GM12872 (cell line): Measurements from ENCODE around the gene TGFA.

Experiments used
- TF ChIP-seq, protein P1 (sequence below): IDR thresholded peaks from 3 replicates; pipeline ENCODE4 v1.5.1; 2011; ENCODE audit warnings: low read depth, mild to moderate bottlenecking, low read length, moderate library complexity; ENCODE audit not compliant: insufficient read depth

Gene TGFA

DNA sequence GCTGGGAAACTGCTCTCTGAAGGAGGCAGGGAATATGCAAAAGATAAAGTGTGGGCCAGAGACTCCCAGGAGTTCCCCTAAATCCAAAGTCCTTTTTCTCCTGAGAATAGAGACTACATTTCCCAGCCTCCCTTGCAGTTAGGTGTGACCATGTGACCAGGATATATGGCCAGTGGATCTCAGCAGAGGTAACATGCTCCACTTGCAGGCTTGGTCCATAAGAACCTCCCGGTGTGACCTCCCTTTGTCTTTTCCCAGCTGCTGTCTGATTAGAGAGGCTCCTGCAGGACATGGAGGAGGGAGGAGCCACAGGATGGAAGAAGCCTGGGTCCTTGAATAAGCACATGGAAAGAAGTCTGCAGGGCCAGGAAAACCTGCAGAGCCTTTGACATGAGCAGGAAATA is 76.2 kb downstream of the TGFA start:
- TF ChIP-seq, protein P1, sequence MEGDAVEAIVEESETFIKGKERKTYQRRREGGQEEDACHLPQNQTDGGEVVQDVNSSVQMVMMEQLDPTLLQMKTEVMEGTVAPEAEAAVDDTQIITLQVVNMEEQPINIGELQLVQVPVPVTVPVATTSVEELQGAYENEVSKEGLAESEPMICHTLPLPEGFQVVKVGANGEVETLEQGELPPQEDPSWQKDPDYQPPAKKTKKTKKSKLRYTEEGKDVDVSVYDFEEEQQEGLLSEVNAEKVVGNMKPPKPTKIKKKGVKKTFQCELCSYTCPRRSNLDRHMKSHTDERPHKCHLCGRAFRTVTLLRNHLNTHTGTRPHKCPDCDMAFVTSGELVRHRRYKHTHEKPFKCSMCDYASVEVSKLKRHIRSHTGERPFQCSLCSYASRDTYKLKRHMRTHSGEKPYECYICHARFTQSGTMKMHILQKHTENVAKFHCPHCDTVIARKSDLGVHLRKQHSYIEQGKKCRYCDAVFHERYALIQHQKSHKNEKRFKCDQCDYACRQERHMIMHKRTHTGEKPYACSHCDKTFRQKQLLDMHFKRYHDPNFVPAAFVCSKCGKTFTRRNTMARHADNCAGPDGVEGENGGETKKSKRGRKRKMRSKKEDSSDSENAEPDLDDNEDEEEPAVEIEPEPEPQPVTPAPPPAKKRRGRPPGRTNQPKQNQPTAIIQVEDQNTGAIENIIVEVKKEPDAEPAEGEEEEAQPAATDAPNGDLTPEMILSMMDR, result no peak

DNA sequence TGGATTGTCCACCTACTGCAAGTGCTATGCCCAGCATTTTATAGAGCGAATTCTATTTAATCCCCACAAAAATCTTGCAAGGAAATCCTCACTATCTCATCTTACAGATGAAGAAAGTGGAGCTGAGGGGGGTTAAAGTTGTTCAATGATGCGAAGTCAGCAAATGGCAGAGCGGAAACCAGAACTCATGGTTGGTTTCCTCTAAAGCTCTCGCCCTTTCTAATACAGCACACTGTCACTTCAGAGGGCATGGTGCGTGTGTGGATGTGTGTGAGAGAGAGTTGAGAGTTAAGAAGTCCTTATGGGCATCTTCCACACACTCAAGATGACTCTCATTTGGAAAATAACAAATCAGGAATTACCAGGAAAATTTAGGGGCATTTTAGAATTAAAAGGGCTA is 78.4 kb downstream of the TGFA start:
- TF ChIP-seq, protein P1, result no peak

DNA sequence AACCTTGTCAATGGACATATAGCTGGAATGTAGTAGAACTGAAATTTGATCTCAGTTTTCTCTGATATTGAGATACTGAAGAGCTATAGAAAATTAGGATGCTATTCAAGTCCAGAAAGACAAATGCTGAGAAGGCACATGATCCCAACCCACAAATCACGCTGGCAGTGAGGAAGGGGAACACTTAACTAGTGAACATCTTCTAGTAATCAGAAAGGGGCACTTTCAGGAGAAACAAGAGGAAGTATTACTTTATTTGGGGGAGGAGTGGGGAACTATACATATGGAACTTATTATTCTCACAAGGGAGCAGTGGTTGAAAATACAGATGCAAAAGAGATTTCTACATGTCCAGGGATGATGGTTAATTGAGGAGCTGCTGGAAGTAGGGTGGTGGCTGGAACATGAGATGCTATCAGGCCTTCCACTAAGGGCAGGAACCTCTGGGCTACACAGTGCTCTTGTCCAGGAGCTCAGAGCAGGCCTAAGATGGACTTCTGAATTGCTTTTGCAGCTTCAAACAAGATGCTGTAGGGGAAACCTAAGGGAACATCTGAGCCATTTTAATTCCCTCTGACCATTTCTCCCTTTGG is 79.3 kb downstream of the TGFA start:
- TF ChIP-seq, protein P1, result no peak

DNA sequence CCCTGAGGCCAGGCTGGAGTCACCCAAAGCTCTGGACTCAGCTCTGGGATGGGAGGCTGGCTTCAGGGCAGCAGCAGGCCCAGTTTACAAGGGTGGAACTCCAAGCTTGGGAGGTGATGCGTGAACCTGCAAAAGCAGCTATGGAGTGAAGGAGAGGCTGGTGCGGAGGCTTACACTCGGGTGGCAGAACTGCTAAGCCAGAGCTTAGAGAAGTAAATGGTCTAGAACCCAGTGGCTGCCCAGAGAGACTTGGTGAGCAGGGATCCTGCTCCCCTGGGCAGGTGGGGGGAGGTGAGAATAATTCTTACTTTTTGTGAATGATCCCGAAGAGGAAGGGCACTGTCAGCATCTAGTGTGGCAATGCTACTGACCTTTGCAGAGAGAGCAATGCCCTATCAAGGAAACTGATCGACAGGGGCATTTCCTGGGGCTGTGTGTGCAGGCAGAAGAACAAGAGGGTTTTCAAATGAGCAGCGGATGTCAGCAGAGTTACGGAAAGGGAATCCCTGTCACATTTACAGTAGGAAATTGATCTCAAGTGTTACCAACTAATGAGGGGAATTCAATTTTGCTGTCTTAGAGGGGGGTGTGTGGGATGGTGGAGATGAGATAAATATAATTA is 80.4 kb downstream of the TGFA start:
- TF ChIP-seq, protein P1, result no peak

DNA sequence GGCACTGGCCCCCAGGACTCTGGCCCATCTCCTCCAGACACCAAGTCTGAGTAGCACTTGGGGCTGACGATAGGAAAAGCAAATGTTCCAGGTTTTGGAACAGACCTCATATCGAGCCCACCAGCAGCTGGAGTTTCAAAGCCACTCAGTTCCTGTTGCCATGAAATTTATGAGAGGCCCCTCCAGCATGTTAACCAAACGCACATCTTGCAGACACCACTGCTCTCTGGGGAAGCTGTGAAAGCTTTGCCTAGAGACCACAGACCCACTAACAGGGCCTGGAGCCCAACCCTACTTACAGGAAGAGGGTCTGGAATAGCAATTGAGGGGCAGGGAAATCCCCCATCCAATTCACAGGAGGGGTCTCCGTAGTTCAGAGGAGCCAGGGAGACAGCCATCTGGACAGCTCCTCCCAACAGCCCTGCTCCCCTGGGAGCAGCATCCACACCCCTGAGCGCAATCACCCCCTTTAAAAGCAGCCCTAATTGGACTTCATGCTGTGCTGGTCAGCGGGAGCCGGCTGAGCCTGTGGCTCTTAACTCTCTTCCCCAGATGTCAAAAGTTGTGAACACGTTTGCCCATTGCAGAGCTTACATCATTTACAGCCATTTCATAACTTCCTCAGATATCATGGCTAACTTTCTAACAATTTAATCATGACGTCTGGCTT is 81.3 kb downstream of the TGFA start:
- TF ChIP-seq, protein P1, result no peak

DNA sequence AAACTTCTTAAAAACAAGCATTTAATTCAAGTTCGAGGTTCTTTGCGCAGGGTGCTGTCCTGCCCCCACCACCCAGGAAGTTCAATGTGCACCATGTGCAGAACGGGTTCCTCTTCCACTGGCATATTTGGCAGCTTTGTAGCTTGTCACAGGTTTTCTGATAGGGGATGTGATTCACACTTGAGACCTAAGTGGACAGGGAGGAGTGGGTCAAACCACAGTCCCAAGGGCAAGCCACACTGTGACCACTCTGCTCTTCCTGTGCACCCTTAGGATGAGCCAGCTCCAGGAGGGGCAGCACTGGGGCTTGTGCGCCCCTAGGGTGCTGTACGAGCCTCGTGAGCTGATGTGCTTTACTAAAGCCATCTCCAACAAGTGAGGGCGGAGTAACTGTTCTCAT is 82.5 kb downstream of the TGFA start:
- TF ChIP-seq, protein P1, result no peak

DNA sequence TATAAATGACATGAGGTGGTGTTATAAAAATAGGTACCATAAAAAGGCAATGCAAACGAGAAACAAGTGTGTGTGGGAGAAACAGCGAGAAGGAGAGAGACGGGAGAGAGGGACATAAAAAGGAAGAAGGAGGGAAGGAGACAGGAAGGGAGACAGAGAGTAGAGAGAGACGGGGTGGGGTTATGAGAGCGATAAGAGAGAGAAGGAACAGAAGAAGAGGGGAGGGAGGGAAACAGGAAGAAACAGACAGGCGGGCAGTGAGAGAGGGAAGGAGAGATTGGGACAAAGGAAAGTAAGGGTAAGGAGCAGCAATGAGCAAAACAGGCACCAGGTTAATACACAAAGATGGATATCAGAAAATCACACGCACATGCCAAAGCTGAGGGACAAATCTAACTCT is 83.7 kb downstream of the TGFA start:
- TF ChIP-seq, protein P1, result no peak
